ENCODE results near the gene ABCF1. TPM values are rescaled to one million over a fixed set of nuclear protein-coding genes. Genes with fewer than 3 reads are reported as not detected.
A peak's percentile ranks its signal among the peaks of the same experiment; 100 is the strongest.

ABCF1 gene
- total RNA-seq, 1 donor from 2014 or later = 93.7 TPM

- Mint-ChIP-seq H3K36me3 (ENCODE audit: low read depth) (peaks cover 15% of the 10 kb centered on the region), H3K27ac (ENCODE audit: unreplicated experiment) (no peak overlapping the region), H3K4me3 (peak overlapping the region; percentile 92), H3K4me1 (peaks cover 31% of the 10 kb centered on the region), H3K27me3 (ENCODE audit: low read depth) (no peaks in the 10 kb centered on the region), H3K9me3 (no peaks in the 10 kb centered on the region)
- DNase-seq (ENCODE audit: low read depth, low spot score) = no peak
- TF ChIP-seq, protein P1, sequence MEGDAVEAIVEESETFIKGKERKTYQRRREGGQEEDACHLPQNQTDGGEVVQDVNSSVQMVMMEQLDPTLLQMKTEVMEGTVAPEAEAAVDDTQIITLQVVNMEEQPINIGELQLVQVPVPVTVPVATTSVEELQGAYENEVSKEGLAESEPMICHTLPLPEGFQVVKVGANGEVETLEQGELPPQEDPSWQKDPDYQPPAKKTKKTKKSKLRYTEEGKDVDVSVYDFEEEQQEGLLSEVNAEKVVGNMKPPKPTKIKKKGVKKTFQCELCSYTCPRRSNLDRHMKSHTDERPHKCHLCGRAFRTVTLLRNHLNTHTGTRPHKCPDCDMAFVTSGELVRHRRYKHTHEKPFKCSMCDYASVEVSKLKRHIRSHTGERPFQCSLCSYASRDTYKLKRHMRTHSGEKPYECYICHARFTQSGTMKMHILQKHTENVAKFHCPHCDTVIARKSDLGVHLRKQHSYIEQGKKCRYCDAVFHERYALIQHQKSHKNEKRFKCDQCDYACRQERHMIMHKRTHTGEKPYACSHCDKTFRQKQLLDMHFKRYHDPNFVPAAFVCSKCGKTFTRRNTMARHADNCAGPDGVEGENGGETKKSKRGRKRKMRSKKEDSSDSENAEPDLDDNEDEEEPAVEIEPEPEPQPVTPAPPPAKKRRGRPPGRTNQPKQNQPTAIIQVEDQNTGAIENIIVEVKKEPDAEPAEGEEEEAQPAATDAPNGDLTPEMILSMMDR (conservative IDR thresholded peaks at IDR 0.05) = no peak
Observed at GRCh38 chr6:30625511-30625910, 54.3 kb downstream of the ABCF1 start.

- peak within 1 kb of the TSS; percentile 99 for H3K27ac Mint-ChIP-seq (ENCODE audit: unreplicated experiment)
- H3K9me3 Mint-ChIP-seq = no peaks in the 10 kb centered on the region
- TF ChIP-seq, protein P1 (conservative IDR thresholded peaks at IDR 0.05) = peak; percentile 56
- H3K4me1 Mint-ChIP-seq = peaks cover 31% of the 10 kb centered on the region
- peaks cover 19% of the 10 kb centered on the region for H3K36me3 Mint-ChIP-seq (ENCODE audit: low read depth)
- H3K27me3 Mint-ChIP-seq (ENCODE audit: low read depth) = no peaks in the 10 kb centered on the region
- DNase-seq (ENCODE audit: low read depth, low spot score) = peak; percentile 78
- H3K4me3 Mint-ChIP-seq = peak within 1 kb of the TSS; percentile 92
Observed at GRCh38 chr6:30626484-30627366, 55.5 kb downstream of the ABCF1 start, which contains the start of gene ATAT1. TSS of gene ATAT1 (plus strand) at chr6:30626874.

GRCh38 chr6:30635834-30636233 is 64.6 kb downstream of the ABCF1 start:
- H3K4me1 Mint-ChIP-seq = no peaks in the 10 kb centered on the region
- no peak overlapping the region for H3K27ac Mint-ChIP-seq (ENCODE audit: unreplicated experiment)

DNA sequence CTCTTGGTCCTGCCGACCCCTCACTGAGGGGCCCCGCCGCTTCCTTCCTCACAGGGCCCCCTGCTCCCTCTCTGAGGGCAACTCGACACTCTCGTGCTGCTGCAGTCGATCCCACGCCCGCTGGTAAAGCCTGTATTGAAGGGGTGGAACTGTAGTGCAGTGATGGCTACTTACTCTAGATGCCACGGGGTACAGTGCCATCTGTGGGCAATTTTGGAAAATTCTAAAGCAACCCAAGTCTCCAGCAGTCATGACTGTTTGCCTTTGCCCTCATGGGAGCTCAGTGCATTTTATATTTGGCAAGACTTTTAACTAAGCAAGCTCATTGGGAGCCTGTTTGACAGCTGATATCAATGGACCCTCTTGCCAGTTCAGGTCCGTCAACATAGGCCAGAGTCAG is 69.2 kb downstream of the ABCF1 start:
- Mint-ChIP-seq H3K9me3 (no peaks in the 10 kb centered on the region), H3K27ac (ENCODE audit: unreplicated experiment) (no peak overlapping the region), H3K4me3 (no peak overlapping the region), H3K4me1 (peaks cover under 1% of the 10 kb centered on the region), H3K36me3 (ENCODE audit: low read depth) (peaks cover 15% of the 10 kb centered on the region), H3K27me3 (ENCODE audit: low read depth) (no peaks in the 10 kb centered on the region)
- no peak for DNase-seq (ENCODE audit: low read depth, low spot score)
- TF ChIP-seq, protein P1 (conservative IDR thresholded peaks at IDR 0.05) = no peak

More at GRCh38 chr6:30635834-30636233, 64.6 kb downstream of the ABCF1 start:
- Mint-ChIP-seq H3K27me3 (ENCODE audit: low read depth) (no peaks in the 10 kb centered on the region), H3K4me3 (no peak overlapping the region), H3K9me3 (no peaks in the 10 kb centered on the region), H3K36me3 (ENCODE audit: low read depth) (peaks cover 30% of the 10 kb centered on the region)
- no peak for DNase-seq (ENCODE audit: low read depth, low spot score)
- TF ChIP-seq, protein P1 (conservative IDR thresholded peaks at IDR 0.05) = no peak

DNA sequence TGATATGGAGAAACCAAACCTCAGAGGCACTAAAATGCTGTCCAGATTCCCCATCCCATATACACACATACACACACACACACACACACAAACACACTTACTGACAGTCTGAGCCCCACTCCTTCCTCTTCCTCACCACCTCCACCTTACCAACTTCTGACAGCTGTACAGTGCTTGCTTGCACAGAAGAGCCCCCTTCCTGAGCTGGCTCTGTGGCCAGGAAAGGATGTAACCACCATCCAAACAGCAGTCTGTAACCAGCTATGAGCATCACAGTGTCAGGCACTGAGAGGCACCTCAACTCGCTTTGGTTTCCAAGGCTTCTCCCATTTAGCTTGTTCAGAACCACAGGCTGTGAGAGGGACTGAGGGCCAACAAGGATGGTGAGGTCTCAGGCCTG is 69.8 kb downstream of the ABCF1 start:
- Mint-ChIP-seq H3K27ac (ENCODE audit: unreplicated experiment) (peak overlapping the region; percentile 84), H3K36me3 (ENCODE audit: low read depth) (peaks cover 10% of the 10 kb centered on the region), H3K9me3 (no peaks in the 10 kb centered on the region), H3K27me3 (ENCODE audit: low read depth) (no peaks in the 10 kb centered on the region), H3K4me1 (peaks cover 7% of the 10 kb centered on the region), H3K4me3 (no peak overlapping the region)
- DNase-seq (ENCODE audit: low read depth, low spot score) = no peak
- TF ChIP-seq, protein P1 (conservative IDR thresholded peaks at IDR 0.05) = no peak

Small RNA genes lying within 50 kb of the gene (microRNA-seq; reads per million reads assigned to microRNA genes)
- gene MIR877 = 1,055 reads per million, percentile 81 among the genes with 10 or more reads in this experiment

Other genes with a start within 250 kb of the ABCF1 start
- gene TRIM39, start 244.5 kb upstream of the ABCF1 start, total RNA-seq = 13.9 and 14.5 TPM in 2 replicates
- 60.6 and 64.8 TPM in 2 replicates for gene RPP21, start 226.3 kb upstream of the ABCF1 start, total RNA-seq
- gene HLA-E, start 81.9 kb upstream of the ABCF1 start, total RNA-seq = 13.4 and 14.2 TPM in 2 replicates
- gene GNL1, start 15.0 kb upstream of the ABCF1 start, total RNA-seq = 71.0 and 71.6 TPM in 2 replicates
- 41.4 and 41.5 TPM in 2 replicates for gene PRR3, start 14.1 kb upstream of the ABCF1 start, total RNA-seq
- gene PPP1R10, start 45.8 kb downstream of the ABCF1 start, total RNA-seq = 138 and 145 TPM in 2 replicates
- 36.7 and 39.3 TPM in 2 replicates for gene MRPS18B, start 46.4 kb downstream of the ABCF1 start, total RNA-seq
- gene ATAT1, start 55.4 kb downstream of the ABCF1 start, total RNA-seq = 58.2 and 62.3 TPM in 2 replicates
- gene C6orf136, start 75.7 kb downstream of the ABCF1 start, total RNA-seq = 15.4 and 17.4 TPM in 2 replicates
- 30.3 and 31.3 TPM in 2 replicates for gene DHX16, start 101.6 kb downstream of the ABCF1 start, total RNA-seq
- 71.0 and 71.1 TPM in 2 replicates for gene PPP1R18, start 115.2 kb downstream of the ABCF1 start, total RNA-seq
- gene NRM, start 119.5 kb downstream of the ABCF1 start, total RNA-seq = 66.5 and 69.2 TPM in 2 replicates
- gene MDC1, start 145.8 kb downstream of the ABCF1 start, total RNA-seq = 104 and 107 TPM in 2 replicates
- 1,986 and 2,086 TPM in 2 replicates for gene TUBB, start 148.9 kb downstream of the ABCF1 start, total RNA-seq
- 100 and 106 TPM in 2 replicates for gene FLOT1, start 171.2 kb downstream of the ABCF1 start, total RNA-seq
- gene IER3, start 173.1 kb downstream of the ABCF1 start, total RNA-seq = 4.8 and 6.3 TPM in 2 replicates

All from neural crest cell (in vitro differentiated cells).